Peyer's patch (tissue), 4 donors: ENCODE results near the gene TAF1. TPM values are rescaled to one million over a fixed set of nuclear protein-coding genes. Genes with fewer than 3 reads are reported as not detected.
"Not testable (repeated sequence)": the region's sequence is repeated elsewhere in the genome, so short reads cannot be mapped to it uniquely, and the experiment has no call there.

Experiments
- DNase-seq, 3 donors: peaks; one replicate each; pipeline ENCODE4 v3.0.0-alpha.2; 2017 to 2019
- H3K27ac ChIP-seq, 4 donors: fragments of 200-600 bp; sonication (generic); one replicate each; pipeline ENCODE4 v1.5.1; 2016 to 2019
- H3K27me3 ChIP-seq, 2 donors: fragments of 200-600 bp; sonication (generic); one replicate each; pipeline ENCODE4 v1.5.1; 2019
- H3K36me3 ChIP-seq, 3 donors: fragments of 200-600 bp; sonication (generic); one replicate each; pipeline ENCODE4 v1.5.1; 2016 to 2019
- H3K4me1 ChIP-seq, 4 donors: fragments of 200-600 bp; sonication (generic); one replicate each; pipeline ENCODE4 v1.5.1; 2016 to 2019
- H3K4me3 ChIP-seq, 4 donors: fragments of 200-600 bp; sonication (generic); 1 replicate in 3 of 4; 2 replicates in 1 of 4; pipeline ENCODE4 v1.5.1; 2016 to 2019; ENCODE audit warnings: mild to moderate bottlenecking in 1 of 4
- H3K9me3 ChIP-seq, 4 donors: fragments of 200-600 bp; sonication (generic); one replicate each; pipeline ENCODE4 v1.5.1; 2016 to 2019; ENCODE audit warnings: mild to moderate bottlenecking in 1 of 4
- CTCF ChIP-seq, 6 experiments: fragments of 450-650 bp in 4 of 6; fragments of 200-600 bp in 2 of 6; sonication (generic) in 1 of 6; IDR thresholded peaks; one replicate each; pipeline ENCODE4 v1.5.1; 2017 to 2019; ENCODE audit warnings: antibody characterized with exemption in 6 of 6, mild to moderate bottlenecking in 3 of 6, moderate library complexity in 1 of 6
- POLR2A ChIP-seq, 2 donors: fragments of 450-650 bp; IDR thresholded peaks; one replicate each; pipeline ENCODE4 v1.5.1; 2017; ENCODE audit warnings: antibody characterized with exemption in 2 of 2, mild to moderate bottlenecking in 2 of 2, moderate library complexity in 2 of 2
- total RNA-seq, 4 donors: library from RNA; depleted of rRNA; stranded (reverse); fragments of >200 nt; gene quantifications; one replicate each; pipeline ENCODE4 v1.1.0, GENCODE V29; 2016

Gene TAF1
- total RNA-seq, 4 donors from 2014 or later = 47.8 to 301 (median 80.0) TPM

- TF ChIP-seq CTCF (IDR thresholded peaks at IDR 0.05) = no peak
- TF ChIP-seq POLR2A (IDR thresholded peaks at IDR 0.05) = no peak
- no peak for DNase-seq
- H3K27ac ChIP-seq = no peak overlapping the region
- H3K4me3 ChIP-seq = no peak overlapping the region
- no peaks in the 10 kb centered on the region for H3K9me3 ChIP-seq
- H3K36me3 ChIP-seq = peaks cover 0 to 23% (median 0%) of the 10 kb centered on the region in 3 donors
- no peaks in the 10 kb centered on the region for H3K27me3 ChIP-seq
- peaks cover 0 to 12% (median 0%) of the 10 kb centered on the region in 4 donors for H3K4me1 ChIP-seq
Measured at GRCh38 chrX:71372388-71372787, 6.2 kb downstream of the TAF1 start.

GRCh38 chrX:71378732-71379131 is 12.6 kb downstream of the TAF1 start:
- no peak for DNase-seq
- Histone ChIP-seq H3K9me3 (no peaks in the 10 kb centered on the region), H3K4me1 (no peaks in the 10 kb centered on the region), H3K36me3 (peaks cover 0 to 80% (median 0%) of the 10 kb centered on the region in 3 donors), H3K27ac (no peak overlapping the region), H3K4me3 (no peak overlapping the region), H3K27me3 (no peaks in the 10 kb centered on the region)
- no peak for TF ChIP-seq CTCF (IDR thresholded peaks at IDR 0.05)
- TF ChIP-seq POLR2A (IDR thresholded peaks at IDR 0.05) = no peak

GRCh38 chrX:71391725-71392124 is 25.6 kb downstream of the TAF1 start:
- H3K27me3 ChIP-seq, DNase-seq, H3K27ac ChIP-seq, H3K4me1 ChIP-seq, H3K4me3 ChIP-seq, H3K9me3 ChIP-seq: not testable (repeated sequence)
- peaks cover 0 to 87% (median 0%) of the 10 kb centered on the region in 3 donors for H3K36me3 ChIP-seq

DNA sequence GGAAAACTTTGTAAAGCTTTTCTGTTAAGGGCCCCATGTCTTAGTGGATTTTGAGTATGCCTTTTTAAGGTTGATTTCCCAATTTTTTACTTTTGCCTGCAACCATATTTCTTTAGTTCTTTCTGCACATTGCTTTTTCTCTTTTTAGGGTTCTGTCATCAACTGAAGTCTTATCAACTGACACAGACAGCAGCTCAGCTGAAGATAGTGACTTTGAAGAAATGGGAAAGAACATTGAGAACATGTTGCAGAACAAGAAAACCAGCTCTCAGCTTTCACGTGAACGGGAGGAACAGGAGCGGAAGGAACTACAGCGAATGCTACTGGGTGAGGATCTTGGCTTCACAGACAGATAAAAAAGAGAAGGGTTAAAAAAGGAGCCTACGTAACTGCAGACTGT is 27.8 kb downstream of the TAF1 start:
- DNase-seq = no peak
- H3K36me3 ChIP-seq = peaks cover 0 to 76% (median 0%) of the 10 kb centered on the region in 3 donors
- TF ChIP-seq CTCF (IDR thresholded peaks at IDR 0.05) (no peak), POLR2A (IDR thresholded peaks at IDR 0.05) (no peak)
- H3K27me3 ChIP-seq = no peaks in the 10 kb centered on the region
- H3K27ac ChIP-seq = no peak overlapping the region
- no peaks in the 10 kb centered on the region for H3K9me3 ChIP-seq
- H3K4me3 ChIP-seq = no peak overlapping the region
- no peaks in the 10 kb centered on the region for H3K4me1 ChIP-seq

DNA sequence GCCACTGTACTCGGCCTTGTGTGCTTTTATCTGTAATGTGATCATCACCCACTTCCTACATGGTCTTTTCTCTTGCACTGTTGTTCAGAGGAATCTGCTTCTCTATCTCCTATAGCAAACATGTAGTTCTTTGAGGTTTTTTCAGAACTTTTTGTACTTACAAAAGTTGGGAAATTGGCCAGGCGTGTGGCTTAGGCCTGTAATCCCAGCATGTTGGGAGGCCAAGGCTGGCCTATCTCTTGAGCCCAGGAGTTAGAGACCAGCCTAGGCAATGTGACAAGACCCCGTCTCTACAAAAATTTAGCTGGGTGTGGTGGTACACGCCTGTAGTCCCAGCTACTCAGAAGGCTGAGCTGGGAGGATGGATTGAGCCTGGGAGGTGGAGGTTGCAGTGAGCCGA is 30.4 kb downstream of the TAF1 start:
- no peaks in the 10 kb centered on the region for H3K4me1 ChIP-seq
- no peaks in the 10 kb centered on the region for H3K9me3 ChIP-seq
- H3K27me3 ChIP-seq = no peaks in the 10 kb centered on the region
- no peak for DNase-seq
- no peak overlapping the region for H3K27ac ChIP-seq
- peaks cover 0 to 74% (median 0%) of the 10 kb centered on the region in 3 donors for H3K36me3 ChIP-seq
- no peak overlapping the region for H3K4me3 ChIP-seq
- TF ChIP-seq POLR2A (IDR thresholded peaks at IDR 0.05) = no peak
- TF ChIP-seq CTCF (IDR thresholded peaks at IDR 0.05) = no peak

DNA sequence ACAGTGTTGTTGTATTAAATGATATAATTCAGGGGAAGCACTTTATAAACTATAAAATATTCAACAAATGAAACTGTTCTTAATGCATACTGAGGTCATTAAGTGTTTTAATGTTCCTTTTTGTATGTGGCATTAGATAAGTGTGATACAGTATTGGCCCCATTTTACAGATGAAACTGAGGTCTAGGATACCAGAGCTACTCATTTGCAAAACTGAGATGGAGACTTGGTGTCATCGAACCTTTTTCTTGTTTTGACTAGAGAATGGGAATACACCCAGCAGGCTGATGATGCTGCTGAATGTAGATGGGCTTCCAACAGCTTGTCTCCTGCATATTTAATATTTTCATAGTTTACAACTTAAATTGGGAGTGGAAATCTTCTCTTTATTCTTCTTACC is 34.6 kb downstream of the TAF1 start:
- Histone ChIP-seq H3K36me3 (peaks cover 0 to 46% (median 0%) of the 10 kb centered on the region in 3 donors), H3K4me1 (no peaks in the 10 kb centered on the region), H3K4me3 (no peak overlapping the region), H3K9me3 (no peaks in the 10 kb centered on the region), H3K27me3 (no peaks in the 10 kb centered on the region), H3K27ac (no peak overlapping the region)
- no peak for DNase-seq
- TF ChIP-seq POLR2A (IDR thresholded peaks at IDR 0.05) (no peak), CTCF (IDR thresholded peaks at IDR 0.05) (no peak)

GRCh38 chrX:71416260-71416659 is 50.1 kb downstream of the TAF1 start:
- not testable (repeated sequence) for H3K9me3 ChIP-seq, H3K27me3 ChIP-seq, H3K27ac ChIP-seq, H3K4me3 ChIP-seq, H3K4me1 ChIP-seq, DNase-seq
- H3K36me3 ChIP-seq = peaks cover 0 to 27% (median 0%) of the 10 kb centered on the region in 3 donors
